GM12878 (cell line): Measurements from ENCODE around the gene KIFBP. TPM values are rescaled to one million over a fixed set of nuclear protein-coding genes. Genes with fewer than 3 reads are reported as not detected.

Source experiments
- ATAC-seq: fragments of 200-7000 bp; cut with Tn5 transposase; 3 replicates; pipeline ENCODE4 v1.9.1; 2020; ENCODE audit warnings: mild to moderate bottlenecking, moderate library complexity
- BruUV-seq: library from RNA; stranded (reverse); fragments of 400-500 nt; replicated peaks from 2 replicates; lab custom pipeline; 2021; lab: Mats Ljungman, UMichigan
- CTCF ChIA-PET: fragments of 300-600 bp; sonication (Branson Sonifier 250); formaldehyde crosslinking; extraction: SDS; loops from one replicate; lab custom pipeline; 2021; ENCODE audit warnings: inconsistent platforms; lab: Yijun Ruan, JAX
- POLR2A ChIA-PET: fragments of 350-600 bp; formaldehyde crosslinking; extraction: SDS; loops from one replicate; lab custom pipeline; 2021; ENCODE audit warnings: inconsistent platforms; lab: Charles Lee
- RAD21 ChIA-PET: fragments of 300-600 bp; sonication (Branson Sonifier 250); formaldehyde crosslinking; loops from one replicate; lab custom pipeline; 2023; ENCODE audit warnings: antibody characterized with exemption; ENCODE audit not compliant: unreplicated experiment; lab: Charles Lee
- SMC1A ChIA-PET: fragments of 300-600 bp; sonication (Branson Sonifier 250); formaldehyde crosslinking; loops from one replicate; lab custom pipeline; 2023; ENCODE audit not compliant: unreplicated experiment, uncharacterized antibody; lab: Charles Lee
- DNase-seq: peaks from one replicate; pipeline ENCODE4 v3.0.0-alpha.2; 2011; ENCODE audit warnings: low read depth, low spot score
- FAIRE-seq: peaks from 3 replicates; lab custom pipeline; 2011; peaks lifted over from hg19 to GRCh38; lab: Jason Lieb, UNC
- H2AFZ ChIP-seq: 2 replicates; pipeline ENCODE4 v1.6.0; 2011; ENCODE audit warnings: low read depth, low read length, control low read depth; ENCODE audit not compliant: control insufficient read depth
- H3K27ac ChIP-seq: 2 replicates; pipeline ENCODE4 v1.5.1; 2011; ENCODE audit warnings: control low read depth; ENCODE audit not compliant: control insufficient read depth, insufficient read depth
- H3K27me3 ChIP-seq, 2 experiments: replicated peaks in 1 of 2; 2 replicates each; pipeline versions ENCODE4 v1.6.0 to v1.6.1; 2011; ENCODE audit warnings: low read length in 1 of 2; ENCODE audit not compliant: control insufficient read depth in 2 of 2, insufficient read depth in 2 of 2
- H3K36me3 ChIP-seq, 2 experiments: 2 replicates each; pipeline ENCODE4 v1.5.1; 2011; ENCODE audit warnings: low read length in 1 of 2; ENCODE audit not compliant: control insufficient read depth in 2 of 2, insufficient read depth in 2 of 2
- H3K4me1 ChIP-seq: 2 replicates; pipeline ENCODE4 v1.6.1; 2011; ENCODE audit warnings: mild to moderate bottlenecking, low read length, moderate library complexity, mixed read lengths; ENCODE audit not compliant: control insufficient read depth, insufficient read depth
- H3K4me2 ChIP-seq: 2 replicates; pipeline ENCODE4 v1.6.0; 2011; ENCODE audit warnings: control low read depth; ENCODE audit not compliant: control insufficient read depth, insufficient read depth
- H3K4me3 ChIP-seq: fragments of 200-600 bp; sonication (generic); 2 replicates; pipeline ENCODE4 v1.5.1; 2016
- H3K79me2 ChIP-seq: 2 replicates; pipeline ENCODE4 v1.6.0; 2011; ENCODE audit warnings: low read length; ENCODE audit not compliant: control insufficient read depth, insufficient read depth
- H3K9ac ChIP-seq: 2 replicates; pipeline ENCODE4 v1.8.0; 2011; ENCODE audit warnings: low read length, control low read depth, mixed read lengths; ENCODE audit not compliant: control insufficient read depth, insufficient read depth
- H3K9me3 ChIP-seq: replicated peaks from 3 replicates; pipeline ENCODE4 v1.5.1; 2011; ENCODE audit warnings: mild to moderate bottlenecking, low read length; ENCODE audit not compliant: control insufficient read depth, insufficient read depth
- H4K20me1 ChIP-seq: 2 replicates; pipeline ENCODE4 v1.6.0; 2011; ENCODE audit not compliant: control insufficient read depth, insufficient read depth
- ATF7 ChIP-seq: fragments of 450-650 bp; IDR thresholded peaks from 2 replicates; pipeline ENCODE4 v1.6.1; 2016; ENCODE audit warnings: low read depth, mild to moderate bottlenecking
- CHD2 ChIP-seq: IDR thresholded peaks from 2 replicates; pipeline ENCODE4 v1.6.1; 2011; ENCODE audit warnings: low read depth, low read length, improper control_type of control experiment, borderline replicate concordance
- CREB1 ChIP-seq: IDR thresholded peaks from 2 replicates; pipeline ENCODE4 v1.6.1; 2012; ENCODE audit warnings: low read depth, mild to moderate bottlenecking, inconsistent platforms
- GATAD2B ChIP-seq: fragments of 450-650 bp; conservative IDR thresholded peaks from 2 replicates; pipeline ENCODE4 v1.6.1; 2017; ENCODE audit warnings: low read depth, mild to moderate bottlenecking, moderate library complexity
- IKZF1 ChIP-seq: fragments of 450-650 bp; conservative IDR thresholded peaks from 2 replicates; pipeline ENCODE4 v1.6.1; 2017; ENCODE audit warnings: antibody characterized with exemption, mild to moderate bottlenecking
- IKZF2 ChIP-seq, 2 experiments: fragments of 450-650 bp; IDR thresholded peaks; 2 replicates each; pipeline ENCODE4 v1.6.1; 2017; ENCODE audit warnings: mild to moderate bottlenecking in 2 of 2, moderate library complexity in 2 of 2
- LARP7 ChIP-seq: fragments of 450-650 bp; IDR thresholded peaks from 2 replicates; pipeline ENCODE4 v1.6.1; 2017; ENCODE audit warnings: mild to moderate bottlenecking
- MTA2 ChIP-seq: fragments of 450-650 bp; IDR thresholded peaks from 2 replicates; pipeline ENCODE4 v1.6.1; 2016; ENCODE audit warnings: low read depth, mild to moderate bottlenecking, moderate library complexity
- NFIC ChIP-seq: IDR thresholded peaks from 2 replicates; pipeline ENCODE4 v1.6.1; 2012; ENCODE audit warnings: low read depth, mild to moderate bottlenecking, inconsistent platforms, low read length, moderate library complexity
- SMARCA5 ChIP-seq: fragments of 450-650 bp; IDR thresholded peaks from 2 replicates; pipeline ENCODE4 v1.6.1; 2017; ENCODE audit warnings: mild to moderate bottlenecking
- SPI1 ChIP-seq: IDR thresholded peaks from 2 replicates; pipeline ENCODE4 v1.6.1; 2011; ENCODE audit warnings: low read depth, mild to moderate bottlenecking, low read length, moderate library complexity, borderline replicate concordance; ENCODE audit not compliant: insufficient read depth
- SREBF1 ChIP-seq: IDR thresholded peaks from 2 replicates; pipeline ENCODE4 v1.6.1; 2012; ENCODE audit warnings: mild to moderate bottlenecking, low read length
- ZSCAN29 ChIP-seq: fragments of 450-650 bp; IDR thresholded peaks from 2 replicates; pipeline ENCODE4 v1.6.1; 2017; ENCODE audit warnings: mild to moderate bottlenecking, moderate library complexity
- WGBS: methylation state at CpG from one replicate; pipeline ENCODE4 v1.1.6; 2016; ENCODE audit warnings: low lambda C conversion rate; ENCODE audit not compliant: insufficient replicate concordance, insufficient coverage; ENCODE audit errors: missing lambda C conversion rate; 5-methylcytosine and 5-hydroxymethylcytosine counted together
- in situ Hi-C: fragments of 300-500 bp; cut with MboI; formaldehyde crosslinking; loops from 9 replicates; pipeline ENCODE4 v1.14.3; 2018; ENCODE audit warnings: mixed read lengths
- intact Hi-C: fragments of 100-400 bp; cut with micrococcal nuclease; formaldehyde crosslinking; loops from one replicate; pipeline ENCODE4 v1.14.2; 2022; ENCODE audit not compliant: unreplicated experiment
- polyA plus RNA-seq, 11 experiments: library from polyadenylated mRNA; depleted of rRNA in 4 of 11; unstranded in 6 of 11; stranded (reverse) in 5 of 11; fragments of >200 nt; fragmentation: Nextera tagmentation in 4 of 11; fragmentation: Illumina TruSeq in 1 of 11; extraction: Ambion mirVana in 4 of 11; extraction: Trizol in 1 of 11; gene quantifications; 1 replicate in 1 of 11; 2 replicates in 10 of 11; pipeline versions ENCODE4 v1.2.1 to v1.2.3, GENCODE V29; 2011 to 2016; ENCODE audit warnings: inconsistent platforms in 2 of 11, missing spikeins in 2 of 11, low read depth in 1 of 11
- total RNA-seq, 4 experiments: library from RNA; depleted of rRNA in 3 of 4; stranded (reverse); fragments of >200 nt in 3 of 4; fragmentation: Illumina TruSeq in 1 of 4; extraction: Trizol in 1 of 4; gene quantifications; 2 replicates each; pipeline versions ENCODE4 v1.2.1 to v1.2.3, GENCODE V29; 2013 to 2021
- TF ChIP-seq, protein P1 (sequence below): fragments of 450-650 bp; IDR thresholded peaks from 2 replicates; pipeline ENCODE4 v1.6.1; 2016; ENCODE audit warnings: mild to moderate bottlenecking
- TF ChIP-seq, protein P2 (sequence below): fragments of 450-650 bp; IDR thresholded peaks from 2 replicates; pipeline ENCODE4 v1.6.1; 2017; ENCODE audit warnings: low read depth, mild to moderate bottlenecking, moderate library complexity
- TF ChIP-seq, protein P3 (sequence below): fragments of 450-650 bp; IDR thresholded peaks from 2 replicates; pipeline ENCODE4 v1.6.1; 2017; ENCODE audit warnings: mild to moderate bottlenecking, moderate library complexity

Gene KIFBP
- total and polyA plus RNA-seq, 10 of the 15 experiments (the other 5 are each of a cell fraction or from before 2014, with no cell fraction given): 8.6 to 29.5 (median 18.7) TPM

DNA sequence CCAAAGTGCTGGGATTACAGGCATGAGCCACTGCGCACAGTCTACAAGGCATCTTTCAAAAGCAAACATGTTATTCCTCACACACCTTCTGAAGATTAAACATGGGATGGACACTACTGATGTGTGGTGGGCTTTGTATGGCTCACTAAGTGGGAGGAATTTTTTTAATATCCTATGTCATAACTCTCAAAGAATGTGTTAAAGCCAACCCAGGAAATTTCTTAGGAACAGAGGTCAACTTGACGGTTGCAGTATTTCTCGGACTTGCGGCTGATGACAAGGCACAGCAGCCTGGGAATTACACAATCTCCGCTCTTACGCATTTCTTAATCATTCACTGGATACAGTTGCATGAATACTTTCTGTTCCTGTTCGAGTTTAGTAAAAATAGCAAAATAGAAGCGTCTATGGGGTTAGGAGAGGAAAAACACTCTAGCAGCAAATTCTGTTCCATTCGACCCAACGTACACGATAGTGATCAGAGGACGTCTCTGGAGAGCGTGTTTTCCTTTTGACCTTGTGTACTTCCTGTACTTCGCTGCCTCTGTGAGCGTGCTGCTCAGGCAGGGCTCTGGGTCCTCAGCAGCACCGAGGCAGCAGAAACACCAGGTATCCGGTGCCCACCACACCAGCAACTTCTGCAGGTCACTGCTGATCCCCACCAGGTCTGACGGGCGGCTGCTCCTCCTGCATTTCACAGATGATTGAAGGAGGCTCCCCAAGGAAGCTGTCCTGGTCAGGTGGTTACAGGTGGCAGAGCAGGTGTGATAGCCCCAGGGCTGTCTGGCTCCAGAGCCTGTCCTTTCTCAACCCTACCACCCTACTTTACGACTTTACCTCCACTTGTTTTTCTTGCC, 72.9 kb downstream of the KIFBP start:
- ChIA-PET RAD21 (interaction anchor here (1.7 to 25.6 kb wide), 3 partner anchors 11 to 33 kb away, joined by 3 to 544 read pairs (median 197); partner anchors contain the start of gene SRGN), POLR2A (interaction anchor here (0.6 to 9.9 kb wide), 7 partner anchors 12 to 165 kb away, joined by 3 to 231 read pairs (median 3); partner anchors contain the start of gene SRGN), SMC1A (interaction anchor here (0.6 to 9.0 kb wide), 9 partner anchors 10 to 273 kb away, joined by 3 to 253 read pairs (median 4); partner anchors contain the start of gene SRGN), CTCF (interaction anchor here (1.0 to 6.0 kb wide), 6 partner anchors 17 to 167 kb away, joined by 3 to 50 read pairs (median 4); partner anchors contain the start of gene SRGN)
- FAIRE-seq: peak; percentile 44
- Histone ChIP-seq H2AFZ (peak overlapping the region; percentile 86), H3K9ac (peak overlapping the region; percentile 13), H3K27me3 (no peaks in the 10 kb centered on the region), H3K4me3 (peak overlapping the region; percentile 44; the same call in 1 of the 2 replicates), H3K27ac (peak overlapping the region; percentile 74), H3K79me2 (peaks cover 1% of the 10 kb centered on the region; the same call in 1 of the 2 replicates), H3K4me2 (peak overlapping the region; percentile 77), H3K36me3 (no peaks in the 10 kb centered on the region), H3K4me1 (peaks cover 49% of the 10 kb centered on the region), H4K20me1 (no peaks in the 10 kb centered on the region), H3K9me3 (no peaks in the 10 kb centered on the region)
- peak; percentile 65 for ATAC-seq
- in situ Hi-C loops: no loop called here
- intact Hi-C loops: no loop called here
- 8% methylated on average over 20 of the region's 20 CpGs for WGBS
- no peak for DNase-seq
- TSS peak; percentile 86 for BruUV-seq
- TF ChIP-seq, protein P1, sequence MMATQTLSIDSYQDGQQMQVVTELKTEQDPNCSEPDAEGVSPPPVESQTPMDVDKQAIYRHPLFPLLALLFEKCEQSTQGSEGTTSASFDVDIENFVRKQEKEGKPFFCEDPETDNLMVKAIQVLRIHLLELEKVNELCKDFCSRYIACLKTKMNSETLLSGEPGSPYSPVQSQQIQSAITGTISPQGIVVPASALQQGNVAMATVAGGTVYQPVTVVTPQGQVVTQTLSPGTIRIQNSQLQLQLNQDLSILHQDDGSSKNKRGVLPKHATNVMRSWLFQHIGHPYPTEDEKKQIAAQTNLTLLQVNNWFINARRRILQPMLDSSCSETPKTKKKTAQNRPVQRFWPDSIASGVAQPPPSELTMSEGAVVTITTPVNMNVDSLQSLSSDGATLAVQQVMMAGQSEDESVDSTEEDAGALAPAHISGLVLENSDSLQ: 0 out of 2 replicates have a peak, but pooled peaks have one; percentile 12
- TF ChIP-seq ZSCAN29 (0 out of 2 replicates have a peak, but pooled peaks have one; percentile 13), GATAD2B (0 out of 2 replicates have a peak, but pooled peaks have one; percentile 29), SPI1 (peak; percentile 54; the same call in 1 of the 2 replicates), CREB1 (peak; percentile 22; the same call in 1 of the 2 replicates), ATF7 (0 out of 2 replicates have a peak, but pooled peaks have one; percentile 16), LARP7 (peak; percentile 40; the same call in 1 of the 2 replicates), IKZF2 (IDR thresholded peaks at IDR 0.05) (peak; percentile 83 to 86), MTA2 (peak; percentile 61; the same call in 1 of the 2 replicates), SMARCA5 (peak; percentile 29; the same call in 1 of the 2 replicates), NFIC (peak; percentile 42; the same call in 1 of the 2 replicates), IKZF1 (peak; percentile 73), SREBF1 (no peak), CHD2 (no peak)
- TF ChIP-seq, protein P2, sequence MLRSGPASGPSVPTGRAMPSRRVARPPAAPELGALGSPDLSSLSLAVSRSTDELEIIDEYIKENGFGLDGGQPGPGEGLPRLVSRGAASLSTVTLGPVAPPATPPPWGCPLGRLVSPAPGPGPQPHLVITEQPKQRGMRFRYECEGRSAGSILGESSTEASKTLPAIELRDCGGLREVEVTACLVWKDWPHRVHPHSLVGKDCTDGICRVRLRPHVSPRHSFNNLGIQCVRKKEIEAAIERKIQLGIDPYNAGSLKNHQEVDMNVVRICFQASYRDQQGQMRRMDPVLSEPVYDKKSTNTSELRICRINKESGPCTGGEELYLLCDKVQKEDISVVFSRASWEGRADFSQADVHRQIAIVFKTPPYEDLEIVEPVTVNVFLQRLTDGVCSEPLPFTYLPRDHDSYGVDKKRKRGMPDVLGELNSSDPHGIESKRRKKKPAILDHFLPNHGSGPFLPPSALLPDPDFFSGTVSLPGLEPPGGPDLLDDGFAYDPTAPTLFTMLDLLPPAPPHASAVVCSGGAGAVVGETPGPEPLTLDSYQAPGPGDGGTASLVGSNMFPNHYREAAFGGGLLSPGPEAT: peak; percentile 43; the same call in 1 of the 2 replicates
- TF ChIP-seq, protein P3, sequence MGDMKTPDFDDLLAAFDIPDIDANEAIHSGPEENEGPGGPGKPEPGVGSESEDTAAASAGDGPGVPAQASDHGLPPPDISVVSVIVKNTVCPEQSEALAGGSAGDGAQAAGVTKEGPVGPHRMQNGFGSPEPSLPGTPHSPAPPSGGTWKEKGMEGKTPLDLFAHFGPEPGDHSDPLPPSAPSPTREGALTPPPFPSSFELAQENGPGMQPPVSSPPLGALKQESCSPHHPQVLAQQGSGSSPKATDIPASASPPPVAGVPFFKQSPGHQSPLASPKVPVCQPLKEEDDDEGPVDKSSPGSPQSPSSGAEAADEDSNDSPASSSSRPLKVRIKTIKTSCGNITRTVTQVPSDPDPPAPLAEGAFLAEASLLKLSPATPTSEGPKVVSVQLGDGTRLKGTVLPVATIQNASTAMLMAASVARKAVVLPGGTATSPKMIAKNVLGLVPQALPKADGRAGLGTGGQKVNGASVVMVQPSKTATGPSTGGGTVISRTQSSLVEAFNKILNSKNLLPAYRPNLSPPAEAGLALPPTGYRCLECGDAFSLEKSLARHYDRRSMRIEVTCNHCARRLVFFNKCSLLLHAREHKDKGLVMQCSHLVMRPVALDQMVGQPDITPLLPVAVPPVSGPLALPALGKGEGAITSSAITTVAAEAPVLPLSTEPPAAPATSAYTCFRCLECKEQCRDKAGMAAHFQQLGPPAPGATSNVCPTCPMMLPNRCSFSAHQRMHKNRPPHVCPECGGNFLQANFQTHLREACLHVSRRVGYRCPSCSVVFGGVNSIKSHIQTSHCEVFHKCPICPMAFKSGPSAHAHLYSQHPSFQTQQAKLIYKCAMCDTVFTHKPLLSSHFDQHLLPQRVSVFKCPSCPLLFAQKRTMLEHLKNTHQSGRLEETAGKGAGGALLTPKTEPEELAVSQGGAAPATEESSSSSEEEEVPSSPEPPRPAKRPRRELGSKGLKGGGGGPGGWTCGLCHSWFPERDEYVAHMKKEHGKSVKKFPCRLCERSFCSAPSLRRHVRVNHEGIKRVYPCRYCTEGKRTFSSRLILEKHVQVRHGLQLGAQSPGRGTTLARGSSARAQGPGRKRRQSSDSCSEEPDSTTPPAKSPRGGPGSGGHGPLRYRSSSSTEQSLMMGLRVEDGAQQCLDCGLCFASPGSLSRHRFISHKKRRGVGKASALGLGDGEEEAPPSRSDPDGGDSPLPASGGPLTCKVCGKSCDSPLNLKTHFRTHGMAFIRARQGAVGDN: peak; percentile 93
